HG02885 (cell line): Measurements from ENCODE around the gene VENTX.
A peak's percentile ranks its signal among the peaks of the same experiment; 100 is the strongest.
"Not testable (repeated sequence)": the region's sequence is repeated elsewhere in the genome, so short reads cannot be mapped to it uniquely, and the experiment has no call there.

Experiments used
- ATAC-seq: cut with Tn5 transposase; IDR thresholded peaks from one replicate; pipeline ENCODE4 v1.9.1; 2021; ENCODE audit warnings: mild to moderate bottlenecking; ENCODE audit not compliant: unreplicated experiment, poor library complexity

The VENTX gene

DNA sequence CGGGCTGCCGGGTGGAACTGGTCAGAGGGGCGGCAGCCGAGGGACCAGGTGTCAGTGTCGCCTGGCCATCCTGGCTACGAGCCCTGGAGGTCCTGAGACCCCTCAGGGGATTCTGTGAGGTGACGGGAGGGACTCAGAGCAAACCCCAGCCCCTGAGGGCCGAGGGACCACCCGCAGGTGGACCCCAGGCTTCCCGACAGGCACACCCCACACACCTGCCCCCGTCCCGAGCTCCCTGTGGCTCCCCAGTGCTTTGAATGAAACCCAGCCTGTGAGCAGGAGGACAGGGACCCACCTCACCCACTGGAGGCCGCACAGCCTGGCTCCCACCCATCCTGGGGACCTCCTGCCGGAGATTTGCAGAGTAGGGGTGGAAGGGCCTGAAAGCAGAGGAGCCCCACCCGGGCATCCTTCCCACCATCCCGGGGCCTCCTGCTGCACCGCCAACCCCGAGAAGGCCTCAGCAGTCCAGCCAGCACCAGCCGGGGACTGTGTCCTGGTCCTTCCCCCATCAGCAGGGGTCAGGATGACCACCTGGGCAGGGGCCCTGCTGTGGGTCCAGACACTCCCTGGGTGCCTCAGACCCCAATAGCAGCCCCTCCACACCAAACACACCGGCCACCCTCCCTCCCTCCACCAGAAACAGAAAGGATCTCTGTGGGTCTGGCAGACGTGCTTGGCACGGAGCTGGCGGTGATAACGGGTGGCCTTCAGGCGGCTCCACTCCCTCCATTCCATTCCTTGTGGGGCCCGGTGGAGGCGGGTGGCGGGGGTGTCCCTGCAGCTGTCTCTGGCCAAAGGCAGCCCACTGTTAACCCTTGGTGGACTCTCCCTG lies 13.9 kb downstream of the VENTX start:
- no peak for ATAC-seq

DNA sequence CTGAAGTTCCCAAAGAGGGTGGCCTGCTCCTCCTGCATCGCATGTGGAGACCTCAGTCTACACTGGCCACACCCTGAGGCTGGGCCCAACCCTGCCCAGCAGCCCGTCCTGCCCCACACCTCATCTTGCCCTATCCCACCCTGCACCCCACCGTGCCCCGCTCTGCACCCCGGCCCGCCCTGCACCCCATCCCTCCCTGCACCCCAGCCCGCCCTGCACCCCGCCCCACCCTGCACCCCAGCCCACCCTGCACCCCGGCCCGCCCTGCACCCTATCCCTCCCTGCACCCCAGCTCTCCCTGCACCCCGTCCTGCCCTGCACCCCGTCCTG lies 14.5 kb downstream of the VENTX start:
- no peak for ATAC-seq

DNA sequence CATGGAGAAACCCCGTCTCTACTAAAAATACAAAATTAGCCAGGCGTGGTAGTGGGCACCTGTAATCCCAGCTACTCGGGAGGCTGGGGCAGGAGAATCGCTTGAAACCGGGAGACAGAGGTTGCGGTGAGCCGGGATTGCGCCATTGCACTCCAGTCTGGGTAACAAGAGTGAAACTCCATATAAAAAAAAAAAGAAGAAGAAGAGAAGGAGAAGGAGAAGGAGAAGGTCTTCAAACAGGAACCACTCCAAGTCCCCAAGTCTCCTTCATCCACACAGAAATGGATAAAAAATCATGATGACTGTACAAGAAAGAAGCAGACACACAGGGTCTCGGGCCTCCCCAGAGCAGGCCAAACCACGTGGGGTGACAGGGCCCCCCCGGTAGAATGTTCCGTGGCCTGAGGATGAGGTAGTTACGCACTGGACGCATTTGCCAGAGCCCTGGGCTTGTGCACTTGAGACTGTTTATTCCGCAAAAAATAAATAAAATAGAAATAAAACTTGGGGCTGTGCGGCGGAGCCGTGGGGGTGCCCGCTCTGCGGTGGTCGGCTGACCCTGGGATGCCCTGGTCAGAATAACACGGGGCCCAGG lies 15.8 kb downstream of the VENTX start:
- no peak for ATAC-seq

DNA sequence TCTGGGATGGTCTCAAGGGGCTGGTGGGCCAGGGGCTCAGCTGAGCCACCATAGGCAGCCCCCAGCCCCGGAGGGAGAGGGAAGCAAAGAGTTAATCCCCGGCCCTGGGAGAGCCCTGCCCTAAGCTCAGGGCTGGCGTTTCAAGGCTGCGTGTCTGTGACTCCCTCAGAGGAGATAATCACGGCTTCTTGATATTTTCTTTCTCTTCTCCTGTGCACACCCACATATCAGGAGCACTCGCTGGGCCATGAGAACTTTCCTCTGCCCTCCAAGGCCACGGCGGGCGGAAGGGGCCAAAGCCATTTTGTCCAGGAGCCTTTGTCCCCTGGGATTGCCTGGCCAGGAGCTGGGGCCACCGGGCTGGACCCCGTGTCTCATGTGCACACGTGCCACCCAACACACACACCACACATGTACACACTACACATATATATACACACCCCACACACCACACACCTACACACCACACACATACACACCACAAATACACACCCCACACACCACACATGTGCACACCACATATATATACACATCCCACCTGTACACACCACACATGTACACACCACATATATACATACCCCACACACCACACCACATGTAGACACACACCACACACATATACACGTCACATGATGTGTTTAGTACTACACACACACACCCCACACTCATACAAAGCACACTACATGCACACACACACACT lies 16.9 kb downstream of the VENTX start:
- no peak for ATAC-seq

DNA sequence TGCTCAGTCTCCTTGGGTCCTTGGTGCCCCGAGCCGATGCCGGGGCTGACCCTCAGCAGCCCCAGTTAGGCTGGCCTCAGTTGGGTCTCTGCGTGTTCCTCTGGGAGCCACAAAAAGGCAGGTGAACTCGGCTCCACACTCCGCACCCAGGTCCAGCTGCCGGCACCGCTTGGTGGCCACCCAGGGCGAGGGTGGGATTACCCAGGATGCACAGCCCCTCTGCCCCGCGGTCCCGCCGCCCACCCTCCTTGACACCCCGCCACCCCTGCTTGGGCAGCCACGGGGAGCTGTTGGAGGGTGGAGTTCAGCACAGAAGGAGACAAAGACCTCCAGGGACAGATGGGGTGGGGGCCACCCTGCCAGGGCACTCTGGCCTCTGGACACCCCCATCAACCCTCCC lies 17.7 kb downstream of the VENTX start:
- ATAC-seq = no peak

DNA sequence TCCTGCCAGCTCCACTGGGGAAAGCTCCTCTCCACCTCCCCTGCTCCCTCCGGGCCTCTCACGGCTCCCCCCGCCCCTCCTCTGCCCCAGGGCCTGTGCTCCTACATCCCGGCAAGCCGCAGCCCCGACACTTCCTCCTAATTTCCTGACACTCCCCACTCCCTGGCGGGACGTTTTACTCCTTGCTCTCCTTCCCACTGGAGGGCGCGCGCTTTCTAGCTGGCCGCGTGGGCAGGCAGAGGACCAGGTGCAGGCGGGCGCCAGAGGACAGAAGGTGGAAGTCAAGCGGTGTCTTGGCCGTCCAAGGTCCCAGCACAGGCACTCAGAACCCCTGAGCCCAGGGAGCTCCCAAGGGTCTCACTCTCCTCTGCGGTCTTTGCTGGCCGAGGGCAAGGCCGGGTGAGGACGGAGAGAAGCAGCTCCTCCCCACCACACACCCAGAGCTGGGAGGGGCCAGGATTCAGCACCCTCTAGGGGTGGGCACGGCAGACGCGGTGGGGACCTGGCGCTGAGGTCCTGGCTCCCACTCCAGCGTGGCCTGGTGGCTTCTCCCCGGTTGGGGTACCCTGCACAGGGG lies 19.9 kb downstream of the VENTX start:
- no peak for ATAC-seq

DNA sequence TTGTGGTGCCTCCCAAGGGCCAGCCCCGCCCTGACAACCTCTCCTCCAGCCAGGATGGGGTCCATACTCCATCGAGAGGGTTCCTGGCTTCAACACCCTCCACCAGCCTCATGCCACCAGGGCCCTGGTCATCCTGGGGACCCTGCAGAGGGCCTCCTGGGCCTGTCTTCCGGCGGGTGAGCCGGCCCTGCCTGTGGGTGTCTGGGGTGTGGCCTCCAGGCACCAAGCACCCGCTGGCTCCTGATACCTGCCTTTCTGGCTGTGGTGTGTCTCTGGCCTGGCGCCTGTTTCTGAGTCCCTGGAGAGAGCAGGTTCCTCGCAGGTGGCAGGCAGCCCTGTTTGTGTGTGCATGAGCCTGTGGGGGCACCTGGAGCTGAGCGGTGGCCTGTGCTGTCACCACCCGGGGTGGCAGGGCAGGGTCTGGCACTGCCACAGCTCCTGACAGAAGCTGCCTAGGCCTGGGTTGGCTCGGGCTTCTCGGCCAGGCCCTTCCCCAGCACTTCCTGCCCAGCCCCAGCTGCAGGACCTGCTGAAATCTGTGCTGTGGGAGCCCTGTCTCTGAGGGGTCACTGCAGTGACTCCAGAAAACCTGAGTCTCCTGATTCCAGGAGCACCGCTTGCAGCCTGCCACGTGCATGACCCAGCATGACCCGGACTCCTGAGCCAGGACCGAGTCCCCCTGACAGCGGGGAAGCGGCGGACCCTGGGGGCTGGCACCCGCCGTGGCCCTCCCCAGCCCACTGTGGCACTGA lies 20.6 kb downstream of the VENTX start:
- no peak for ATAC-seq

DNA sequence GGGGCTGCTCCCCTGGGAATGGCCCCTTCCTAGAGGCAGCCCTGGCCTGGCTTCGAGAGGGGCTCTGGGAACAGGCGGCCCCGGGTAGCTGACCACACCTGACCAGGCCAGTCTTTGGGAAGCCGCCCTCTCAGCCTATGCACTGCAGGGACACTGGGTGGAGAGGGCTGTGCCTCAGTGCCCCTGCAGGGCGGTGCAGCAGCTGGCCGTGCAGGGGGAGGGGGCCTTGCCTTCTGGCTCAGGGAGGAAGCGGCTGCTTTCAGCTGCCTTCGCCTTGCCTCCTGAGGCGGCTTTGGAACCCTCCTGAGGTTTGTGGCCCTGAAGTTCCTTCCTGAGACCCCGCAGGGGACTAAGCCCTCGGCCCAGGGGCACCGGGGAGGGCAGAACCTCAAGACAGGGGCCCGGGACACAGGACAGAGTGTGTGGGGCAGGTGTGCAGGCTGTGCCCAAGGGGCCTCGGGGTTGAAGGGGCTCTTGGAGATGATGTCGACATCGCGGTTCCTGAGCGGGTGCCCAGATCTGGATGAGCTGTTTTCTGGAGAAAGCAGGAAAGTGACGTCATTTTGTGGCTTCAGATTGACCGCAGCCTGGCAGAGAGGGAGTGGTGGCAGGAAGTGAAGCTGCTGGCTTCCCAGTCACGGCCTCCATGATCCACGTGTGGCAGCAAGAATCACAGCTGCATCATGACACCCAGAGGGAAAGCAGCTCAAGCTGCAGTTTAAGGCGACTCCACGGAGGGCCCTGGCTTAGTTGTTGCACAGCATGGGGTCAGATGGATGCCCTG lies 21.4 kb downstream of the VENTX start:
- ATAC-seq = no peak

DNA sequence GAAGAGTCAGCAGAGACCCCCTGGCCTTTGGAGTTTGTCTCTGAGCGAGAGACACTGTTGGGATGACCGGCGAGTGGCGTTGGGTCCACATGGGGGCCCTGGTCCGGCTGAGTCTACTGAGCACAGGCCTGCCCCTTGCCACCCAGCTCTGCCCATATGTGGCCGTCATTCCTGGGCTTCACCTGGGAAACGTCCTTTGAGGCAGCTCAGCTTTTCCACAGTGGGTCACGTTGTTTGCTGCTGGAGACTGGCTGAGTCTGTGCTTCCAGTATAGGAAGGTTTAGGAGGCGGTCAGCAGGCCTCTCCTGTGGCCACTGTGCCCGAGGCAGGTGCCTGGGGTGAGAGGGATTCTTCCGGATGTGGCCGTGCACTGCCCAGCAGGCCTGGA lies 21.9 kb downstream of the VENTX start:
- no peak for ATAC-seq

DNA sequence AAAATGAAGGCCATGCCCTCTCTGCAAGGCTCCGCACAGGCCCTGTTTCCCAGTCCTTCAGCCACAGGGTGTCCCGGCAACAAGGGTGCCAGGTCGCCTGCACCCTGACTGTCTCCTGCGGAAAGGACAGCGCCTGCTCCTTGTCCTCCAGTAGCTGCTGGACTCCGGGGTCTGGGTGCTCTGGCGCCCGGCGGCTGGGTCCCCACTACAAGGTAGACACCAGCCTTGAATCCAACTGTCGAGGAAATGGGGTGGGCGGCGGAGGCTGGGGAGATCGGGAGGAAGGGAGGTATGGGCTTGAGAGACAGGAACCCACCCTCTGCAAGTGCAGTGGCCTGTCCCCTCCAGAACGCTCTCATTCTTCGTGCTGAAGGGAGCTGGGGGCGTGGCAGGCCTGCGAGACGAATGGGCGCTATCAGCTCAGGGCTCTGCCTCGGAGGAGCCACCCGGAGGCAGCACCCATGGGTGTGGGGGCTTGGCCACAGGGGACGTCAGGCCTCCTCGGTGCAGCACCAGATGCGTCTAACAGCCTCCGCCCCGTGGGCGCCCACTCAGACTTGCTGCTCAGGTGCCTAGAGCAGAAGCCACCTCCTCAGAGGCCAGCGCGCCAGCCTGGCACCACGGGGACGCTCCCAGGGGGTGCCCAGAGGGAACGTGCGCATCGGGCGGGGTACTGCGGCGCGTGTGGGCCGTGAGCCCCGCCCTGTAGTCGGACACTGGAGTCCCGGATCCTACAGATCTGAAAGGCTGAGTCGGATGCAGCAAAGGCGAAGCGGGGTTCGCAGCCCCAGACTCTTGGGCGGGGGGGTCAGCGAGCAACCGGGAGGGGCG lies 23.5 kb downstream of the VENTX start:
- peak; percentile 55 for ATAC-seq

DNA sequence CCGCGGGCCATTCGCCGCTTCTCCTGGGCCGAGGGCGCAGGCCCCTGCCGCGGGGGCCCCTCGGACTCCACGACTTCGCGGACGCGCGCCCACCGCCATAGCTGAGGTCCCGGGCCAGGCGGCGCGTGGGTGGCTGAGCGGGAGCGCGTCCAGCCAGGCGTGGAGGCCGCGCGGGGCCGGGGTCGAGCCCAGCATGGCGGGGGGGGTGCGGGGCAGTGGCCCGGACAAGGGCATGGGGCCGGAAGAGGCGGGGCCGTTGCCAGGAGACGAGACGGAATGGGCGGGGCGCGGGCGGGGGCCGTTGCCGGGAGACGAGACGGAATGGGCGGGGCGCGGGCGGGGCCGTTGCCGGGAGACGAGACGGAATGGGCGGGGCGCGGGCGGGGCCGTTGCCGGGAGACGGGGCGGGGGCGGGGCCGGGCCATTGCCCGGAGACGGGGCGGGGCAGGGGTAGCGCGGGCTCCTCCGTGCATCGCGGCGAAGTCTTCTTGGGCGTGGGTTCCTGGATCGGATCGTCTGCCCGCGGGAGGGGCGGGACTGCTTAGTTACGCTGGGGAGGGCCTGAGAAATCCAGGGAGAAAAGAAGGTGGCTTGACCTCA lies 24.2 kb downstream of the VENTX start:
- peak; percentile 66 for ATAC-seq

DNA sequence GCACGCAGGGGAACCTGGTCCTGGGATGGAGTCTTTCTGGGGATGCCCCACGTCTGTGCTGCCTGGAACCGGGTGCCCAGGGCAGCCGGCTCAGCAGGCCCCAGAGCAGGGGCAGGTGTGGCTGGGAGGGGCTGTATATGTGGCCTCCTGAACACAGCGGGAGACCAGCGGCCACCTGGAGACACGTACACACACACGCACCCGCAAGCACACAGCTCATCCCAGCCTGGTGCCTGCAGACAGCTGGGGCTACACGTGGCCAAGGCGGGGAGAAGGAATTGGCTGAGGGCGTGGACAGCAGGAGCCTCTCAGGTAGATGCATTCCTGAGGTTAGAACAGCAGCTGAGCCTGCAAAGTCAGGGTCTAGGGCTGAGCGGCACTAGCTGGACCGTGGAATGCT lies 25.0 kb downstream of the VENTX start:
- ATAC-seq = no peak

DNA sequence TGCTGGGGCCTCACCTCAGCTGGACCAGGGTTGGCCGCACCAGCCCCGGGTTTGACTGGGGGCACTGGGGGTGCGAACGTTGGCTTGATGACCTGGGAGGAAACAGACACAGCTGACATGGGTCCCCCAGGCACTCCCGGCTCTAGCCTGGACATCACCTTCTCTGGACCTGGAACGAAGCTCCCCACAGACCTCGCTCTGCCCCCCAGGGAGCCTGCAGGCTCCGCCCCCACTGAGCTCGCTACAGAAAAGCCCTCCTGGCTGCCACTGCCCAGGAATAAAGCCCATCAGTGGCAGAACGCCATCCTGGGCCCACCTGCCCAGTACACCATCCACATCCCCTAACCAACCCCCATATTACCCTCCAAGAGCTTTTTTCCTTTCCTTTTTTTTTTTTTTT lies 26.0 kb downstream of the VENTX start:
- no peak for ATAC-seq

DNA sequence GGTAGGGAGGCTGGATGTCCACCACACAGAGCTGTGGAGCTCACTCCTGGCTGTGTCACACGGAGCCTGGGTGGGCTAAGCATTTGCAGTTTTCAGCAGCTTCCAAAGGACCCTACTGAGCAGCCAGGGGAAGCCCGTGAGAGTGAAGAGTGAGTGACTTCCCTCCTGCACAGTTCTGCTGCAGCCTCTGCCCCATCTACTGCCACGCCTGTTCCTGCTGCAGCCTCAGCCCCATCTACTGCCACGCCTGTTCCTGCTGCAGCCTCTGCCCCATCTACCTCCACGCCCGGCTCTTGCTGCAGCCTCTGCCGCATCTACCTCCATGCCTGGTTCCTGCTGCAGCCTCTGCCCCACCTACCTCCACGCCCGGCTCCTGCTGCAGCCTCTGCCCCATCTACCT lies 26.8 kb downstream of the VENTX start:
- no peak for ATAC-seq

DNA sequence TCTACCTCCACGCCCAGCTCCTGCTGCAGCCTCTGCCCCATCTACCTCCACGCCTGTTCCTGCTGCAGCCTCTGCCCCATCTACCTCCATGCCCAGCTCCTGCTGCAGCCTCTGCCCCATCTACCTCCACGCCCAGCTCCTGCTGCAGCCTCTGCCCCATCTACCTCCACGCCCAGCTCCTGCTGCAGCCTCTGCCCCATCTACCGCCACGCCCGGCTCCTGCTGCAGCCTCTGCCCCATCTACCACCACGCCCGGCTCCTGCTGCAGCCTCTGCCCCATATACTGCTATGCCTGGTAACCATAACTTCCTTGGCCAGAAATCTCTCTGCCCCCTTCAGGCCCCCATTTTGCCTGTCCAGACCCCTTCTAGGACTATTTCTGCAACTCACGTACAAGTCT lies 27.4 kb downstream of the VENTX start:
- ATAC-seq = not testable (repeated sequence)

DNA sequence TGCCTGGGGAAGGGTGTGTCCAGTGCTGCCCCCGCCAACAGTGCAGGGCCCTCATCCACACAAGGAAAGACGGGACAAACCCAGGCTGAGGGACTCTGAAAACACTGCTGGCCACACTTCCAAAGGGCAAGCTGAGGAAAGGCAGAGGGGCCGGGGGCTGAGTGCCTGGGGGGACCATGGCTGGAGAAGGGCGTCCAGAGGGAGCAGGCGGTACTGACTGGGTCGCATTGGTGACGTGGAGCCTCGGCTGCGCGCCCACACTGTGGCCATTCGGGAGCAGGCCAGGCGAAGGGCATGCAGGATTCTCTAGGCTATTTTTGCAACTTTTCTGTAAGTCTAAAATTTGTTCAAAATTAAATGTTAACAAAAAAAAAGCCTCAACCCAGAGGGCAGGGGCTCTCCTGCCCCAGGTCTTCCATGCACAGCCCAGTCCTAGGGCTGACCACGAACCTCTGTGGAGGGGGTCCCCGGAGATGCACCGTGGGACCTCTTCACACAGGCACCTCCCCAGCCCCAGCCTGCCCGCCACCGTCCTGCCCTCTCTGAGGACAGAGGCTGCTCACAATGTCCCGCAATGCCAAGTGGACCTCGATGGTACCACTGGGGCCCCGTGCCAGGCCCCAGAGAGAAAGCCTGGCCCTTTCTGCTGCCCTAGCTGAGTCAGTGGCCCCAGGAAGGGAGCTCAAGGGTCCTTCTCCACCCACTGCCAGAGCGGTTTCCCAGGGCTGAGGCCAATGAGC lies 28.6 kb downstream of the VENTX start:
- ATAC-seq = no peak

DNA sequence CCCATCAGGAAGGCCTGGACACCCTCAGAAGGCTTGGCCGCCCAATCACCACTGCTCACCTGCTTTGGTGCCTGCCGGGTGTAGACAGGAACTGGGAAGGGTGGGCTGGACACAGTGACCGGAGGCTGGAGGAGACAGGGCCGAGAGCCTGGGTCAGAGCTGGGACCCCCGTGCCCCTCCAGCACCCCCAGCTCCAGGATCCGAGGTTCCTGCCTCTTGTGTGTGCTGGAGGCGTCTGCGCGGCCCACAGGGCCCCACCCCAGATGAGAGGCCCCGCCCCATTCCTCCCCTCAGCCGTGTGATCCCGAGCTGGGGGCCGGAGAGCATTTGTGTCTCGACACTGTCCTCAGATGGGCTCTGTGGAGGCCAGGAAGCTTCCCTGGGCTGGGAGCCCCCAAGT lies 29.6 kb downstream of the VENTX start:
- ATAC-seq = no peak

DNA sequence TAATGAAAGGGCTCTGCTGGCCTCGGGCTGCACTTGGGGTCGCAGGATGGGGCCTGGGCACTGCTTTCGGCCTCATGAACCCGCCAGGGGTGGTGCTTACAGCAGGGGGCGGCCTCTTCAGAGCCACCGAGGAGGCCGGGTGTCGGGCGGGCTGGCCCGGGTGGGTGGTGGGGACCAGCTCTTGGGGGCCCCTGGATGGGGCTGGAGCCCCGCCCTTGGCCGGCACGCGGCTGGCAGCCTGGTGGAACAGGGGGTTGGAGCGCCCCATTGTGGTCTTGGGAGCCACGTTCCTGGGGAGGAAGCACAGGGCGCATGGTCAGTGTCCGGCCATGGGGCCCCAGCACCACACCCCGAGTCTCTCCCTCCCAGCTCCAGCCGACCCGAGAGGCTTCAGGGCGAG lies 30.2 kb downstream of the VENTX start:
- ATAC-seq = no peak
